HuH-7.5 (cell line): Measurements from ENCODE around the gene RNF213.
"Not testable (repeated sequence)": the region's sequence is repeated elsewhere in the genome, so short reads cannot be mapped to it uniquely, and the experiment has no call there.

Source experiments
- DNase-seq: peaks from one replicate; pipeline ENCODE4 v3.0.0; 2011; ENCODE audit warnings: low spot score

Gene RNF213

GRCh38 chr17:80270836-80271235, 10.2 kb downstream of the RNF213 start:
- peak; percentile 60 for DNase-seq

- DNase-seq, result no peak
Observed at GRCh38 chr17:80272366-80272765, 11.7 kb downstream of the RNF213 start.

- no peak for DNase-seq
Observed at GRCh38 chr17:80274331-80274730, 13.7 kb downstream of the RNF213 start.

GRCh38 chr17:80274871-80275449, 14.3 kb downstream of the RNF213 start:
- DNase-seq, result no peak

GRCh38 chr17:80275857-80276256, 15.2 kb downstream of the RNF213 start:
- DNase-seq, result not testable (repeated sequence)

GRCh38 chr17:80277751-80278671, 17.4 kb downstream of the RNF213 start:
- DNase-seq, result no peak

GRCh38 chr17:80279895-80280294, 19.2 kb downstream of the RNF213 start:
- no peak for DNase-seq

- no peak for DNase-seq
Observed at GRCh38 chr17:80281516-80281915, 20.9 kb downstream of the RNF213 start.

GRCh38 chr17:80283116-80283852, 22.6 kb downstream of the RNF213 start:
- no peak for DNase-seq

GRCh38 chr17:80284631-80285030, 24.0 kb downstream of the RNF213 start:
- DNase-seq, result no peak

GRCh38 chr17:80285237-80285920, 24.7 kb downstream of the RNF213 start:
- no peak for DNase-seq

GRCh38 chr17:80286638-80286960, 25.9 kb downstream of the RNF213 start:
- no peak for DNase-seq

GRCh38 chr17:80287038-80287437, 26.4 kb downstream of the RNF213 start:
- no peak for DNase-seq

GRCh38 chr17:80287806-80288567, 27.3 kb downstream of the RNF213 start:
- no peak for DNase-seq

GRCh38 chr17:80289616-80290015, 29.0 kb downstream of the RNF213 start:
- DNase-seq, result no peak

GRCh38 chr17:80290156-80290555, 29.5 kb downstream of the RNF213 start:
- DNase-seq, result no peak

GRCh38 chr17:80291260-80291659, 30.6 kb downstream of the RNF213 start:
- no peak for DNase-seq

- no peak for DNase-seq
Observed at GRCh38 chr17:80291691-80292487, 31.2 kb downstream of the RNF213 start.

- no peak for DNase-seq
Observed at GRCh38 chr17:80292521-80292971, 31.9 kb downstream of the RNF213 start.

GRCh38 chr17:80294210-80294609, 33.6 kb downstream of the RNF213 start:
- no peak for DNase-seq

GRCh38 chr17:80294653-80295052, 34.0 kb downstream of the RNF213 start:
- no peak for DNase-seq
